ENCODE results near the gene KAT14.
A peak's percentile ranks its signal among the peaks of the same experiment; 100 is the strongest.
"Not testable (repeated sequence)": the region's sequence is repeated elsewhere in the genome, so short reads cannot be mapped to it uniquely, and the experiment has no call there.

Gene KAT14, protein sequence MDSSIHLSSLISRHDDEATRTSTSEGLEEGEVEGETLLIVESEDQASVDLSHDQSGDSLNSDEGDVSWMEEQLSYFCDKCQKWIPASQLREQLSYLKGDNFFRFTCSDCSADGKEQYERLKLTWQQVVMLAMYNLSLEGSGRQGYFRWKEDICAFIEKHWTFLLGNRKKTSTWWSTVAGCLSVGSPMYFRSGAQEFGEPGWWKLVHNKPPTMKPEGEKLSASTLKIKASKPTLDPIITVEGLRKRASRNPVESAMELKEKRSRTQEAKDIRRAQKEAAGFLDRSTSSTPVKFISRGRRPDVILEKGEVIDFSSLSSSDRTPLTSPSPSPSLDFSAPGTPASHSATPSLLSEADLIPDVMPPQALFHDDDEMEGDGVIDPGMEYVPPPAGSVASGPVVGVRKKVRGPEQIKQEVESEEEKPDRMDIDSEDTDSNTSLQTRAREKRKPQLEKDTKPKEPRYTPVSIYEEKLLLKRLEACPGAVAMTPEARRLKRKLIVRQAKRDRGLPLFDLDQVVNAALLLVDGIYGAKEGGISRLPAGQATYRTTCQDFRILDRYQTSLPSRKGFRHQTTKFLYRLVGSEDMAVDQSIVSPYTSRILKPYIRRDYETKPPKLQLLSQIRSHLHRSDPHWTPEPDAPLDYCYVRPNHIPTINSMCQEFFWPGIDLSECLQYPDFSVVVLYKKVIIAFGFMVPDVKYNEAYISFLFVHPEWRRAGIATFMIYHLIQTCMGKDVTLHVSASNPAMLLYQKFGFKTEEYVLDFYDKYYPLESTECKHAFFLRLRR

GRCh38 chr20:18137412-18138265 lies at the start of gene KAT14, which contains the start of gene PET117:
Gene KAT14 (plus strand): TSS chr20:18137863. CDS start chr20:18142661, 4,798 bp downstream.
Gene PET117 (plus strand): TSS chr20:18137863. CDS start chr20:18137956, 93 bp downstream.
- peak; percentile 91 for DNase-seq

GRCh38 chr20:18088298-18088697 lies 49.4 kb upstream of the KAT14 start:
- not testable (repeated sequence) for DNase-seq

GRCh38 chr20:18088841-18089240 lies 48.8 kb upstream of the KAT14 start:
- DNase-seq: not testable (repeated sequence)

DNA sequence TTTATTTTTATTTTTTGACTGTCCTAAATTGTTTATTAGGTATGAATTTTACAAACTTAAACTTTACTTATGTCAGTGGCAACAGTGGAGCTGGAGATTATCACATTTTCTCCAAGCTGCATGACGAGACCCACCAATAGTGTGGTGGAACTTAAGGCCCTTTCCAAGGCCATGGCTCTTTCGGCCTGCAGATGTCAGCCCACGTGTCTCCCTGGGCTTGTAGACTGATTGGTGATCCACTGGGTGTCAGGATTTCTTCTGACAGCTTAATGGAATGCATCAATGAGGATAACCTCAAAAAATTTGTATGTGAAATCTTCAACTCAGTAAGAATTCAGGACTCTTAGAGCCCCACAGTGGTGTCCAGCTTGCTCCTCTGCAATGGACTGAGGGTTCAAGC lies 47.6 kb upstream of the KAT14 start:
- DNase-seq: no peak

DNA sequence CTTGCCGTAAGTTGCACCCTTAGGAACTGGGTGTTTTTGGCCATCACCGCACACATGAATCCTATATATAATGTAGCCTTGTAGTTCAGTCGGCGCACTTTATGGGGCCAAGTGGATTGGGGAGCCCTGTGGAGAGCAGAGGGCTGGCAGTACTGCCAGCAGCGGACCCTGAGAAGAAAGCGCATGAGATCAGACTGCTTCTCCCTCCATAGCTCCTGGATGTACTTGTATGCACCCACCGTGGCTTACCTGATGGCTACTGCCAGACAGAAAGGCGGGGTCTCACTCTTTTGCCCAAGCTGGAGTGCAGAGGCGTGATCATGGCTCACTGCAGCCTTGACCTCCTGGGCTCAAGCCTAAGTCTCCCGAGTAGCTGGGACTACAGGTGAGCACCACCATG lies 47.2 kb upstream of the KAT14 start:
- no peak for DNase-seq

DNA sequence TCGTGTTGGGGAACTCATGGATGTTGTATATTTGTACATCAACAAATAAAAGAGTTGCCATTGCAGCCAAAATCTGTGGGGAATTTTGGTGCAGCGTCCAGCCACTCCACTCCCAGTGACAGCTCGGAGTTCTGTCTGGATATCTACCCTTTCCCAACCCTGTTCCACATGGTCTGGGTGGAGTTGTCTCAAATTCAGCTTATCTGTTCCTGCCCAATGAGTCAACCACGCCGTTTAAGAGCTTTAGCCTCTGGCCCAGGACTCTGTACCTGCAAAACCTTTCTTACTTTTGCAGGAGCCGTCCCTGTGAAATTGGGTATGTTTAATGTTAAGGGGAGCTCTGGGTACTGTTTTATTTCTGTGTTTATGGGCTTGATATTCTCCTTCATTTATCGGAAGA lies 46.0 kb upstream of the KAT14 start:
- no peak for DNase-seq

DNA sequence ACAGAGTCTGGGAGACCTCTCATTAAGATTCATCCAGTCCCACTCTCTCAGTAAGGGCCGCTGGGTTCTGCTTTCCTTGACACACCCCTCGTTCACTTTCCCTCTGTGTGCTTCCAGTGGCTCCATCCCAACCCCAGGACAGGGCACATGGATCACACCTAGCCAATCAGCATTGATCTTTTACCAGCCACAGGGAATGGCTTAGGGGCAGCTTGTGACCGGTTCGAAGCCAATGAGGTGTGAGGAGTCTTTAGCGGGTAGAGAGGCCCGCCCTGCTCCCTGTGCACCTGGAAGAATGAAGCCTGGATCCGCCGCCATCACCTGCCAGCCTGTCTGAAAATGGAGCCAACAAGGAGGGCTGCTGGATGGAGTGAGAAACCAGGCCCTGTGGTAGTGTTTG lies 44.8 kb upstream of the KAT14 start:
- DNase-seq: no peak

DNA sequence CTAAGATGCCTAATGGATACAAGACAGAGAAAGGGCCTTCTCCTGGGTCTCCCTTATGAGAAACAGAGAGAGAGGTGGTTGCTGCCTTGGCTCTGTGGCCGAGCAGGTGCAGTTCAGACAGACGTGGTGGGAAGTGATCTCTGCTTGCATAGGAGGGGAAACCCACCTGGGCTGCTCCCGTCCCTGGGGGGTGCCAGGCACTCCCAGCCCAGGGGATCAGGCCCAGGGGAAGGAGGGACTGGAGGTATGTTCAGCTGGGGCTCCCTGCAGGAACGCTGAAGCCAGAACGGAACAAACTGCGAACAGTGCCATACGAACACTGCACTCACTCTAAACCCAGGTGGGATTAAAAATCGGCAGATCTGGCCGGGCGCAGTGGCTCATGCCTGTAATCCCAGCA lies 44.3 kb upstream of the KAT14 start:
- no peak for DNase-seq

GRCh38 chr20:18094191-18094590 lies 43.5 kb upstream of the KAT14 start:
- DNase-seq: no peak

- not testable (repeated sequence) for DNase-seq
These were observed 37.1 kb upstream of the KAT14 start for GRCh38 chr20:18100569-18100968.

GRCh38 chr20:18101125-18101810 lies 36.4 kb upstream of the KAT14 start:
- no peak for DNase-seq

- DNase-seq: no peak
These were observed 34.2 kb upstream of the KAT14 start for GRCh38 chr20:18103497-18103896.

DNA sequence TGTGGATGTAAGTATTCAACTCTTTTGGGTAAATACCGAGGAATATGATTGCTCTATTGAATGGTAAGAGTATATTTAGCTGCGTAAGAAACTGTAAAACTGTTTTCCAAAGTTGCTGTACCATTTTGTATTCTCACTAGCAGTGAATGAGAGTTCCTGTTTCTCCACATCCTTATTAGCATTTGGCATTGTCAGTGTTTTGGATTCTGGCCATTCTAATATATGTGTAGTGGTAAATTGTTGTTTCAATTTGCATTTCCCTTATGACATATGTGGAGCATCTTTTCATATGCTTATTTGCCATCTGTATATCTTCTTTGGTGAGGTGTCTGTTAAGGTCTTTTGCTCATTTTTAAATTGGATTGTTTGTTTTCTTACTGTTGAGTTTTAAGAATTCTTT lies 29.3 kb upstream of the KAT14 start:
- no peak for DNase-seq

GRCh38 chr20:18128574-18128973 lies 9.1 kb upstream of the KAT14 start:
- DNase-seq: not testable (repeated sequence)

DNA sequence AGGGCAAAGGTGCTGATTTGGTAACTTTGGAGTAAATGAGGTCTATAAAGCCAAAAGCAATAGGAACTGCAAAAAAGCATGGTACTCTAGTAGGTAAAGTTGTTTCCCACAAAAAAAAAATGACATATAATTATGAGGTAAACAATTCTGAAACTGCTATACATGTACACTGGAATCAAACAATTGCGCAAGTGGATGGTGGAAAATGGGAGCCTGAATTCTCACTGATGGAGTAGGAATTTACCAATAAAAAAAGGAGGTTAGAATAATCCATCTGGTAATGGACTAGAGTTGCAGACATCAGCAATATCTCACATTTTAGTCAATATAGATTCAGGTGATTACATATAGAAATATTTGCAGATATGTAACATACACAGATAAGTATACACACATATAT lies 5.0 kb upstream of the KAT14 start:
- no peak for DNase-seq

DNA sequence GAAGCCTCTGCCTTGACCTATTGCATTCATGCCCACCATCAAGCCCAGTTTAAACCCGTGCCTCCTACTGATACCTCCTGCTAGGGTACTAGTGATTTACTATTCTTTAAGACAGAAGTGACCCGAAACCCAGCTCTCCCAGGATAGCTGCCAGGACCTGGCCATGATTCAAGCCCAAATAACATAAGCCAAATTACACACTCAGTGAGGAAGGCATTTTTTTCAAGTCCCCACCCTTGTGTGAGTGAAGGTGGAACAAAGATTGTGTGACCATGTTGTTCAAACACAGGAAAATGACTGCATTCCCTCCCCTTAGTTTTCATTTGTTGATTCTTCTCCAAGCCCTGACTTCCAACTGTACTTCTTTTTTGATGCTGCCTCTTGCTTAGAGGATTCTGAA lies 3.7 kb upstream of the KAT14 start:
- no peak for DNase-seq

- no peak for DNase-seq
These were observed 561 bp downstream of the KAT14 start for GRCh38 chr20:18138266-18138582.

DNA sequence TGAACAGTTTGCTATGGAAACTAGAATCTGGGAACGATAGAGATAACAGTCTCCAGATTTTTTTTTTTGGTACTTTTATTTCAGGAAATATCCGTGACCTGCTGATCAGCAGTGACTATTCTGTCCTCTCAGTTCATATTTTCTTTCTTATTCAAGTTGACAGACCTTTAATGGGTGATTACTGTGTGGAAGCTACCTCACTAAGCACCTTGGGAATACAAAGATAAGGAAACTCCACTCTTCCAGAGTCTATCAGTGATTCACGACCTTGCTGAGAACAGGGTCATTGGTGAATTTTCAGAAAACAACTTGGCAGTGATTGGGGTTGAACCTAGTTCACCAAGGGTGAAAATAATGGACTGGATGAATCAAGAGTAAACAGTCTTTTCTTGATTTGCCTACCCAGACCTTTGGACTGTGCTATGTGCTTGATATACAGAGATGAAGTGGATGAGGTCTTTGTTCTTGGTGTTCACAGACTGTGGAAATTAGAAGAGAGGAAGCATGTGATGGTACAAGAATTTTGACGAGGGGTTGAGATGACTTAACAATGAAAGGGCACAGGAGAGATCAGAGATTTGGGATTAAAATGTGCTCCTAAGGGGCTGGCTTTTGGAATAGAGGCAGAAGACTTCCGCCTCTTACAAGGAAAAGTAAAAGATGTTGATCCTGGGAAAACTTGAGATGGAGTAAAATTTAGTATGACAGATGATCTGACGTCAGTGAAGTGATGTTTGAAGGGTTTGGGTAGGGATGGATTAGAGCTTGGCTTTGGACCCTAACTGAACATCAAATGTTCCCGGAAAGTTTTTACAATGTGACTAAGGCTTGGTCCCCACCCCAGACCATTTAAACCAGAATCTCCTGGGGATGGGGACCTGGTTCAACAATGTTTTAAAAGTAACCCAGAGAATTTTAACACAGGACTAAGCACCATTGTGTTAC lies 1.2 kb downstream of the KAT14 start:
- no peak for DNase-seq

DNA sequence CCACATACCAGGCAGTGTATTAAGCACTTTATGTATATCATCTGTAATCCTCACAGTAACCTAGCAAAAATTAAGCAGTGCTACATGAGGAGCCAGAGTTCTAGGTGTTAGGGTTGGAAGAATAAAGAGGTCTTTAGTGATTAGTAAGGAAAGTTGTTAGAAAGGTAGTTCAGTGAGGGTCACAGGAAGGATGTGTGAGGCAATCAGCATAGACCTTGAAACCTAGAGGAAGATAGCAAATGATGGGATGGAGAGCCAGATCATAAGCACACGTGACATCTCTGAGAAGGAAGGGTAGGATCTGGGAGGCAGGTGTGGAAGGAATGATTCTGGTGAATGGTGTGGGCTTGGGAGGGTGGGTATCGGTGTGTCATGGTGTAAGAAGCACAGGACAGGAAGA lies 2.2 kb downstream of the KAT14 start:
- no peak for DNase-seq

- DNase-seq: no peak
These were observed 7.0 kb downstream of the KAT14 start for GRCh38 chr20:18144541-18145099.

DNA sequence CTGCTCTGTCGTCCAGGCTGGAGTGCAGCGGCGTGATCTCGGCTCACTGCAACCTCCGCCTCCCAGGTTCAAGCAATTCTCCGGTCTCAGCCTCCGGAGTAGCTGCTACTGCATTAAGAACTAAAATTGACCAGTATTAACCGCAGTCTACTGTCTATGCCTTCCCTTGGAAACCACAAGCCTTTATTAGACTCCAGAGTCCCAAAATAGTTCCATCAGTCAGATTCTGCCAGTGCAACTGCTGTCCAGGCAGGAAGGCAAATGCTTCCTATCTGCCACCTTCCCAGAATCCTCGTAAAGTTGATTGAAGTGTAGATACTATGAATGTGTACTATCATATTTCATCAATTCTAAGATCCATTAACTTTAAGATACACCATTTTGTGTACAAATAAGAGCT lies 16.7 kb downstream of the KAT14 start:
- DNase-seq: no peak

All from activated CD4-positive, alpha-beta T cell treated with anti-CD3 and anti-CD28 coated beads, Interleukin-2, amount 50 U/mL, for 1 hour (primary cell).